Hypothalamus (tissue), 51 donors: ENCODE measurements around the gene TSPAN3.
A peak's percentile ranks its signal among the peaks of the same experiment; 100 is the strongest.

Experiments used
- DNase-seq, 51 donors: peaks; one replicate each; lab custom pipeline; 2025; lab: John Stamatoyannopoulos, UW

The TSPAN3 gene

GRCh38 chr15:77013776-77014131, 57.2 kb downstream of the TSPAN3 start:
- DNase-seq, result no peak

GRCh38 chr15:77012868-77013267, 58.0 kb downstream of the TSPAN3 start:
- DNase-seq, result no peak

- DNase-seq, result no peak
Measured at GRCh38 chr15:77012117-77012712, 58.7 kb downstream of the TSPAN3 start.

- DNase-seq, result no peak
Measured at GRCh38 chr15:77010857-77011256, 60.1 kb downstream of the TSPAN3 start.

GRCh38 chr15:77010312-77010686, 60.6 kb downstream of the TSPAN3 start:
- no peak for DNase-seq

GRCh38 chr15:77009646-77010311, 61.1 kb downstream of the TSPAN3 start:
- no peak for DNase-seq

- DNase-seq, result no peak
Measured at GRCh38 chr15:77009176-77009575, 61.7 kb downstream of the TSPAN3 start.

GRCh38 chr15:77004189-77004588, 66.7 kb downstream of the TSPAN3 start:
- DNase-seq, result peak in 11 of 51 donors; percentile 11 to 44 (median 23)

GRCh38 chr15:77002954-77003912, 67.7 kb downstream of the TSPAN3 start:
- DNase-seq, result peak in 17 of 51 donors; percentile 11 to 54 (median 26)

GRCh38 chr15:77002436-77002835, 68.5 kb downstream of the TSPAN3 start:
- no peak for DNase-seq

GRCh38 chr15:77001966-77002365, 68.9 kb downstream of the TSPAN3 start:
- no peak for DNase-seq

GRCh38 chr15:77001351-77001750, 69.6 kb downstream of the TSPAN3 start:
- DNase-seq, result no peak

GRCh38 chr15:76999996-77000395, 70.9 kb downstream of the TSPAN3 start:
- no peak for DNase-seq

- DNase-seq, result no peak
Measured at GRCh38 chr15:76998663-76999285, 72.1 kb downstream of the TSPAN3 start.

- peak in 13 of 51 donors; percentile 5 to 51 (median 26) for DNase-seq
Measured at GRCh38 chr15:76996526-76997401, 74.1 kb downstream of the TSPAN3 start.

GRCh38 chr15:76996076-76996525, 74.8 kb downstream of the TSPAN3 start:
- DNase-seq, result peak in 1 of 51 donors; percentile 24

GRCh38 chr15:76994971-76995945, 75.7 kb downstream of the TSPAN3 start, which contains the start of gene PSTPIP1:
Gene PSTPIP1, plus strand, starts transcription at chr15:76995126. Its CDS starts 448 bp downstream, at chr15:76995574.
- peak in 39 of 51 donors; percentile 24 to 77 (median 52) for DNase-seq

GRCh38 chr15:76994496-76994895, 76.4 kb downstream of the TSPAN3 start:
- no peak for DNase-seq
